HFFc6 (cell line): ENCODE results near the gene OR14I1. TPM values are rescaled to one million over a fixed set of nuclear protein-coding genes. Genes with fewer than 3 reads are reported as not detected.
"Not testable (repeated sequence)": the region's sequence is repeated elsewhere in the genome, so short reads cannot be mapped to it uniquely, and the experiment has no call there.

Experiments used
- DNase-seq: peaks from one replicate; pipeline ENCODE4 v3.0.0-alpha.2; 2018
- H3K27ac Mint-ChIP-seq: 2 replicates; pipeline ENCODE4 v1.8.0; 2020; ENCODE audit warnings: mild to moderate bottlenecking, mixed read lengths
- H3K27me3 Mint-ChIP-seq: 2 replicates; pipeline ENCODE4 v1.8.0; 2021; ENCODE audit warnings: mild to moderate bottlenecking, moderate library complexity, mixed read lengths; ENCODE audit not compliant: insufficient read depth
- H3K36me3 Mint-ChIP-seq: 2 replicates; pipeline ENCODE4 v1.8.0; 2021; ENCODE audit warnings: low read depth, mixed read lengths
- H3K4me1 Mint-ChIP-seq: 2 replicates; pipeline ENCODE4 v1.8.0; 2020; ENCODE audit warnings: low read depth, mixed read lengths
- H3K4me3 Mint-ChIP-seq: 2 replicates; pipeline ENCODE4 v1.8.0; 2020; ENCODE audit warnings: mild to moderate bottlenecking, moderate library complexity, mixed read lengths
- H3K9me3 Mint-ChIP-seq: 2 replicates; pipeline ENCODE4 v1.8.0; 2020; ENCODE audit warnings: mild to moderate bottlenecking, mixed read lengths
- CTCF ChIP-seq: fragments of 200-600 bp; sonication (generic); IDR thresholded peaks from 2 replicates; pipeline ENCODE4 v1.5.0; 2021; ENCODE audit warnings: antibody characterized with exemption, mild to moderate bottlenecking
- total RNA-seq, 6 experiments: library from RNA; stranded (reverse); fragmentation: NEBNext Ultra II Directional; extraction: Animal tissue kit (Norgen Biotek cat#: 25700); gene quantifications; 2 replicates in 1 of 6; 3 replicates in 5 of 6; pipeline ENCODE4 v1.2.3, GENCODE V29; 2021

OR14I1 gene
- total RNA-seq, 6 experiments from 2014 or later, result not detected

DNA sequence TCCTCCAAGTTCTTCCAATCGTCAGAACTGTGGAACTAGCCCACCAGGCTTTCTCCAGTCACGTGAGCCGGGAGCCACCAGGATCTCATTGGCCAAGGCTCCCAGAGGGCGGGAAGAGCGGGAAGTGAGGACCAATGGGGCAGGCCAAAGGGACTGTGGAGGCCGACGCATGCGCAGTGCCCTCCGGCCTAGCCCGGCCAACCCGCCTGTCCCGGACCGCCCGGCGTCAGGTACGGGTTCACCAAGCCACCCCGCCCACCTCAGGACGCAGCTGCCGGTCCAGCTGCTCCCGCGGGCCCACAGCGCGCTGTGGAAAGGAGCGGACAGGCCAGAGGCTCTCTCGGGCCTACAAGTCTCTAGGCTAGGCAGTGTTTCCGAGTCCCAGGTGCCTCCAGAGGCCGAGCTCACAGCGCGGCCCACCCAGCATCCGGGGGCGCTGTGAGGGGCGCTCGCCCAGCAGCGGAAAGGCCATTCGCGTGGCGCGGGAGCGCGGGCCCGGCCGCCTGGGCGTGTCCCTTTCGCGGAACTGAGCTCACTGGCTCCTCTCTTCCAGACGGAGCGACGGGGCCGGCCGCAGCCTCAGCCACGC is 10.9 kb downstream of the OR14I1 start:
- no peak for DNase-seq
- H3K27me3 Mint-ChIP-seq, result no peaks in the 10 kb centered on the region; the same call in 1 of the 2 replicates
- H3K4me3 Mint-ChIP-seq, result no peak overlapping the region
- TF ChIP-seq CTCF, result no peak
- 0 out of 2 replicates have a peak, but pooled peaks cover 5% of the 10 kb centered on the region for H3K4me1 Mint-ChIP-seq
- H3K27ac Mint-ChIP-seq, result no peak overlapping the region
- peaks cover 48% of the 10 kb centered on the region for H3K9me3 Mint-ChIP-seq
- peaks cover 5% of the 10 kb centered on the region for H3K36me3 Mint-ChIP-seq

DNA sequence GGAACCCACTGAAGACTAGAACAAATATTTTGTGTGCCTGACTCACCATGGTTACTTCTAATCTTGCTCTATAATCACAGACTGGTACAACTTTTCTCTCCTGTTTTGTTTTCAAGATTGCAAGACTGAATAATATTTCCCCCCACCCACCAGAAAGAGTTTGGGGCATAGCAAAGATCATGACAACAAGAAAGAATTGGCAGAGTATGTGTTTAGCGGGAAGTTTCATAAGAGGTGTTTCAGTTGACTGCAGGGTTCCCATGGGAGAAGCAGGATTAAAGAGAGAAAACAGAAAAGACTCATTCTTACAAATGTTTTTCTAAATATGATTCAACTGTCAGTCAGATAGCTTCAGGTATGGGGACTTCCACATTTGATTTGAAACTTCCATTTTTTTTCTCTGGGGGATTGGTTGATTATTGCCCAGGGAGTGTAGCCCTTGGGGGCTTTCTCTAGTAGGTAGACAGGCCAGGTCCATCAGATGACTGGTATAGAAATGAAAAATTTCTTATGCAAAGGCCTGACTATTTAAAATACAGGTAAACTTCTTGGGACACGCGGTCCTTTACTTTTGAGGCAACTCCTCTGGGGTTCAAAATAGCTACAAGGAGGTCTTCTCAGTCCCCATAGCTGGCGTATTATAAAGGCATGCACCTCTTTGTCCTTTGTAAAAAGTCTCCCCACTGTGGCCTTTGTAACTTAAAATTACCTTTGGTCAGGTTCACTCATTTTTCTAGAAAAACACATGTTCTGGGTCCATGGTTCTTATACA is 13.9 kb downstream of the OR14I1 start:
- Mint-ChIP-seq H3K9me3 (peaks cover 45% of the 10 kb centered on the region), H3K4me3 (no peak overlapping the region), H3K27ac (no peak overlapping the region), H3K27me3 (no peaks in the 10 kb centered on the region; the same call in 1 of the 2 replicates), H3K36me3 (peaks cover 5% of the 10 kb centered on the region), H3K4me1 (no peaks in the 10 kb centered on the region)
- DNase-seq, result no peak
- TF ChIP-seq CTCF, result no peak

GRCh38 chr1:248686815-248687214 is 15.8 kb downstream of the OR14I1 start:
- no peak for DNase-seq

DNA sequence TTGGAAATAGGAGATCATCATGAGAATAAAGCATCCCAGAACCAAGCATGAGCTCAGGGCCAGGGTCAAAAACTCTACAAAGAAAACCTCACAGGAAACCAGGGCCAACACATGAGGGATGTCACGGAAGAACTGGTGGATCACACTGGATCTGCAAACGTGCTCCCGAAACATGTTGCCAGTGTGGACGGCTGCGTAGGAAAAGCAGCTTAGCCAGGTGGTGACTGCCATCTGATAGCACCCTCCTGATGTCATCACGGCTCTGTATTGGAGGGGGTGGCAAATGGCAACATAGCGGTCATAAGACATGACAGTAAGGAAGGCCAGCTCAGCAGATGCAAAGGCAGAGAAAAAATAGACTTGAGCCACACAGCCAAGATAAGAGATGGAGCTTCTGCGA is 20.9 kb downstream of the OR14I1 start:
- H3K4me3 Mint-ChIP-seq, result no peak overlapping the region
- H3K27ac Mint-ChIP-seq, result no peak overlapping the region
- DNase-seq, result no peak
- H3K9me3 Mint-ChIP-seq, result peaks cover 32% of the 10 kb centered on the region
- no peak for TF ChIP-seq CTCF
- H3K36me3 Mint-ChIP-seq, result no peaks in the 10 kb centered on the region
- no peaks in the 10 kb centered on the region for H3K4me1 Mint-ChIP-seq
- no peaks in the 10 kb centered on the region for H3K27me3 Mint-ChIP-seq

More at GRCh38 chr1:248686815-248687214, 15.8 kb downstream of the OR14I1 start:
- no peak overlapping the region for H3K4me3 Mint-ChIP-seq
- TF ChIP-seq CTCF, result no peak
- H3K27ac Mint-ChIP-seq, result no peak overlapping the region
- no peaks in the 10 kb centered on the region for H3K4me1 Mint-ChIP-seq
- H3K27me3 Mint-ChIP-seq, result no peaks in the 10 kb centered on the region; the same call in 1 of the 2 replicates
- peaks cover 36% of the 10 kb centered on the region for H3K9me3 Mint-ChIP-seq
- H3K36me3 Mint-ChIP-seq, result no peaks in the 10 kb centered on the region

DNA sequence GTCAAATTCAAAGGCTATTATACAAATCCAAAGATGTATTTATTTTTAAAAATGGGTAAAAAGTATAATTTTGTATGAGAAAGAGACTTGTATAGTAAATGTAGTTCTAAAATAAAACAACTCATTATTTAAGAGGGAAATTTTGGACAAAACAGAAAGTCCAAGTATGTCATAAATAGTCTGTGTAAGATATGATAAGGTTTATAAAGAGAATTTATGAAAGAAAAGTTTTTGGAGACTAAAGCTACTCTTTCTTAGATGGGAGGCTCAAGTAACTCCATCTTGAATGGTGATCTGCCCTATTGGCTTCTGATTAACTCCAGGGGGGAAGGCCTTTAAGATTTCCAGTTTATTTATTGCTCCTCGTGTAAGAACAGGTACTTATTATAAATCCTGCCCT is 32.6 kb downstream of the OR14I1 start:
- Mint-ChIP-seq H3K36me3 (peaks cover 4% of the 10 kb centered on the region; the same call in 1 of the 2 replicates), H3K9me3 (peaks cover 32% of the 10 kb centered on the region), H3K4me1 (no peaks in the 10 kb centered on the region), H3K27me3 (no peaks in the 10 kb centered on the region), H3K4me3 (no peak overlapping the region), H3K27ac (no peak overlapping the region)
- TF ChIP-seq CTCF, result no peak
- no peak for DNase-seq

- H3K4me3 Mint-ChIP-seq, H3K27me3 Mint-ChIP-seq, H3K36me3 Mint-ChIP-seq, H3K4me1 Mint-ChIP-seq, H3K27ac Mint-ChIP-seq, DNase-seq: not testable (repeated sequence)
- peaks cover 58% of the 10 kb centered on the region for H3K9me3 Mint-ChIP-seq
These were observed 38.9 kb downstream of the OR14I1 start for GRCh38 chr1:248663453-248664328.

GRCh38 chr1:248656797-248657196 is 45.8 kb downstream of the OR14I1 start:
- not testable (repeated sequence) for DNase-seq, H3K27ac Mint-ChIP-seq, H3K4me3 Mint-ChIP-seq, H3K4me1 Mint-ChIP-seq, H3K27me3 Mint-ChIP-seq, H3K36me3 Mint-ChIP-seq
- peaks cover 33% of the 10 kb centered on the region for H3K9me3 Mint-ChIP-seq

DNA sequence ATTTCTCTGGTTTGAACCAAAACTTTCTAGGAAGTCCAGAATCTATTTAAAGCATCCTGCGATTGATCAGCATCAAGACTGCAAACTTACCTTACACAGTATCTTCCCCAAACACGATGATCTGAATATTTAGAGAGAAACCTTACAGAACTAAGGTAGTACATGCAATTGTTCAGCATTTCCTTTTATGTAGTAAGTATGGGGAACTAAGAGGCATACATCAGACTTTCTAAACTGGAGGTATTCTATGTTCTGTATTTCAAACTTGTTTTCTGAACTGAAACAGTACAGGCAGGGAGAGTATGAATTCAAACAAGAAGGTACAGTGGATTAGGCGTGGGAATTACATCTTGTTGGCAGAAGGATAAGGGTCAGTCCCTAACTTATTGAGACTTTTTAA is 47.2 kb downstream of the OR14I1 start, which contains the start of gene OR2T27:
OR2T27 (minus strand) TSS at position 175 of the 400 bp plus-strand sequence. CDS start 4,644 bp downstream, outside the sequence.
- H3K4me3 Mint-ChIP-seq, H3K27ac Mint-ChIP-seq, H3K4me1 Mint-ChIP-seq, DNase-seq, H3K27me3 Mint-ChIP-seq, H3K36me3 Mint-ChIP-seq: not testable (repeated sequence)
- peaks cover 19% of the 10 kb centered on the region for H3K9me3 Mint-ChIP-seq
